Measurements from ENCODE around the gene VAV2. TPM values are rescaled to one million over a fixed set of nuclear protein-coding genes. Genes with fewer than 3 reads are reported as not detected.

Gene VAV2
- total and polyA plus RNA-seq, 4 donors: 4.9 to 26.4 (median 17.0) TPM

DNA sequence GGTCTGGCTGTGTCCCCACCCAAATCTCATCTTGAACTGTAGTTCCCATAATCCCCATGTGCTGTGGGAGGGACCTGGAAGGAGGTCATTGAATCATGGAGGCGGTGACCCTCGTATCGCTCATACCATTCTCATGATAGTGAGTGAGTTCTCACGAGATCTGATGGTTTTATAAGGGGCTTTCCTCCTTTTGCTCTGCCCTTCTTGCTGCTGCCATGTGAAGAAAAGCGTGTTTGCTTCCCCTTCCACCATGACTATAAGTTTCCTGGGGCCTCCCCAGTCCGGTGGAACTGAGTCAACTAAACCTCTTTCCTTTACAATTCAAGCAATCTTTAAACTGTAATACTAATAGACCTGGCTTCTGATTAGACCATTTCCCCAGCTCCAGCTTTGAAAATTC is 161.8 kb downstream of the VAV2 start (continued):
- TF ChIP-seq, protein P1, sequence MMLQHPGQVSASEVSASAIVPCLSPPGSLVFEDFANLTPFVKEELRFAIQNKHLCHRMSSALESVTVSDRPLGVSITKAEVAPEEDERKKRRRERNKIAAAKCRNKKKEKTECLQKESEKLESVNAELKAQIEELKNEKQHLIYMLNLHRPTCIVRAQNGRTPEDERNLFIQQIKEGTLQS (IDR thresholded peaks at IDR 0.05): no peak
- TF ChIP-seq SP1 (IDR thresholded peaks at IDR 0.05): no peak
- no peak for TF ChIP-seq FOXA2 (IDR thresholded peaks at IDR 0.05)
- TF ChIP-seq, protein P2, sequence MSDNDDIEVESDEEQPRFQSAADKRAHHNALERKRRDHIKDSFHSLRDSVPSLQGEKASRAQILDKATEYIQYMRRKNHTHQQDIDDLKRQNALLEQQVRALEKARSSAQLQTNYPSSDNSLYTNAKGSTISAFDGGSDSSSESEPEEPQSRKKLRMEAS (IDR thresholded peaks at IDR 0.05): no peak
- no peak for TF ChIP-seq HNF4A (conservative IDR thresholded peaks at IDR 0.05)
- TF ChIP-seq RAD21 (IDR thresholded peaks at IDR 0.05): no peak

DNA sequence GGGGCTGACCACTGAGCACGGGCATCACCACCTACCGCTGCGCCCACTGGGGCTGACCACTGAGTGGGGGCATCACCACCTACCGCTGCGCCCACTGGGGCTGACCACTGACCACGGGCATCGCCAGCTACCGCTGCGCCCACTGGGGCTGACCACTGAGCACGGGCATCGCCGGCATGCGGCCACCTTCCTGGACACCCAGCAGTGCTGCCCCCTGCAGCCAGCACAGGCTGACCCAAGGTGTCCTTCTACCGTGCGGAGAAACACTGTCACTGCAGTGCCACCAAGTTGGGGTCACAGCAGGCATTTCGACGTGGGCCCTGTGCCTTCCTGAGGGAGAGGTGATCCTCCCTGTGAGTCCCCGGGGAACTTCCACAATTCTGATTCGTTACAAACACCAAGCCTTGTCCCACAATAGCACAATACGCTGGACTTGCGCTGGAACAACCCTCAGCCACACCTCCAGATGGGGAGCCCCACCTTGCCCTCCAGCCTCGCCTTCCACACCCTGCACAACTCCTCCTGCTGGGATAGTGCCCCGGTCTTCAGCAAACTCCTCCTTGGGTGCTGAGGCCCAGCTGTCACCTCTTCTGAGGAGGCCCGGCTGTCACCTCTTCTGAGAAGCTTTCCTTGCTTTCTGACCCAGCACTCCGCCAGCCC is 163.7 kb downstream of the VAV2 start:
- H3K9me3 ChIP-seq (ENCODE audit: control insufficient read depth in 4 of 4, low read length in 3 of 4): no peaks in the 10 kb centered on the region
- no peaks in the 10 kb centered on the region for H3K4me1 ChIP-seq (ENCODE audit: control insufficient read depth in 4 of 4, insufficient read depth in 4 of 4, low read length in 3 of 4)
- H3K9ac ChIP-seq (ENCODE audit: low read depth in 1 of 2, low read length in 2 of 2): no peak overlapping the region
- DNase-seq (ENCODE audit: low spot score): no peak
- WGBS: 93% methylated on average over 21 of the region's 25 CpGs
- peaks cover 0 to 21% (median 7%) of the 10 kb centered on the region in 4 donors for H3K36me3 ChIP-seq (ENCODE audit: control insufficient read depth in 4 of 4, insufficient read depth in 3 of 4, low read depth in 1 of 4, low read length in 3 of 4)
- TF ChIP-seq, protein P3, sequence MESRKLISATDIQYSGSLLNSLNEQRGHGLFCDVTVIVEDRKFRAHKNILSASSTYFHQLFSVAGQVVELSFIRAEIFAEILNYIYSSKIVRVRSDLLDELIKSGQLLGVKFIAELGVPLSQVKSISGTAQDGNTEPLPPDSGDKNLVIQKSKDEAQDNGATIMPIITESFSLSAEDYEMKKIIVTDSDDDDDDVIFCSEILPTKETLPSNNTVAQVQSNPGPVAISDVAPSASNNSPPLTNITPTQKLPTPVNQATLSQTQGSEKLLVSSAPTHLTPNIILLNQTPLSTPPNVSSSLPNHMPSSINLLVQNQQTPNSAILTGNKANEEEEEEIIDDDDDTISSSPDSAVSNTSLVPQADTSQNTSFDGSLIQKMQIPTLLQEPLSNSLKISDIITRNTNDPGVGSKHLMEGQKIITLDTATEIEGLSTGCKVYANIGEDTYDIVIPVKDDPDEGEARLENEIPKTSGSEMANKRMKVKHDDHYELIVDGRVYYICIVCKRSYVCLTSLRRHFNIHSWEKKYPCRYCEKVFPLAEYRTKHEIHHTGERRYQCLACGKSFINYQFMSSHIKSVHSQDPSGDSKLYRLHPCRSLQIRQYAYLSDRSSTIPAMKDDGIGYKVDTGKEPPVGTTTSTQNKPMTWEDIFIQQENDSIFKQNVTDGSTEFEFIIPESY (IDR thresholded peaks at IDR 0.05): no peak
- TF ChIP-seq HNF4A (conservative IDR thresholded peaks at IDR 0.05): no peak
- no peak overlapping the region for H3K27ac ChIP-seq (ENCODE audit: low read depth in 1 of 2, low read length in 2 of 2)
- H3K4me3 ChIP-seq (ENCODE audit: low read depth in 1 of 3, low read length in 3 of 3): no peak overlapping the region
- no peaks in the 10 kb centered on the region for H3K27me3 ChIP-seq (ENCODE audit: control insufficient read depth in 4 of 4, insufficient read depth in 4 of 4, low read length in 3 of 4)

DNA sequence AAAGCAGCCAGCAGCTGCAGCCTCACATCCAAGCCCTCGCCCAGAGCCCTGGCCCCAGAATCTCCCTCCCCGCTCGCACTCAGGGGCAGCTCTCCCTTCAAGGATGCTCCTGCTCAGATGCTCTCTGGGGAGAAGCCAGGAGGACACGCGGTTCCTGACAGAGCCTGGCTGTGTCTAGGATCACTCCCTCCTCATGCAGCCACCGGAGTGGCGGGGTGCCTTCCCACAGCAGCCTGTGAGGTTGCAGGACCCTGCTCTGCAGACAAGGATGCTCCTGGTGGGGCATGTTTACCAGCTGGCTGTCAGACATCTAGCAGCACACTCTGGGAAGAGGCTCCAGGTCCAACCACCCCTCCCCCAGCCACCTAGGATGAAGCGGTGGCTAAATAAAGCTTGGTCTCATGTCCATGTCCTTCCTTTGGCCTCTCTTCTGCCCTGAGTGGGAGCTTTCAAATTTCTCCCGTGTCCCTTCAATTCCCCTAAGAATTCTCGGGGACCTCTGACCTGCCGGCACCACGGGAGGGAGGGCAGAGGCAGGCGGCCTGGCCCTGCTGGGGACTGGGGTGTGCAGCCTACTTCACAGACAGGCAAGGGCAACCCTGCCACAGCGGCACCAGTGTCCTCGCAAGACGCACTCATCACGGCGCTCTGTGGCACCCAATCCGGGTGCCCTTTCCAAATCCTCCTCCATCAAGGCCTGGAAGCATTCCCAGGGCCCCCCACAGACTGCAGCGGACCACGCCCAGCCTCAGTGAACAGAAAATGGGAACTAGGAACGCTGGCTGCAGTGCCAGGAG is 165.6 kb downstream of the VAV2 start:
- Histone ChIP-seq H3K27ac (ENCODE audit: low read depth in 1 of 2, low read length in 2 of 2) (no peak overlapping the region), H3K4me1 (ENCODE audit: control insufficient read depth in 4 of 4, insufficient read depth in 4 of 4, low read length in 3 of 4) (no peaks in the 10 kb centered on the region), H3K9me3 (ENCODE audit: control insufficient read depth in 4 of 4, low read length in 3 of 4) (no peaks in the 10 kb centered on the region), H3K36me3 (ENCODE audit: control insufficient read depth in 4 of 4, insufficient read depth in 3 of 4, low read depth in 1 of 4, low read length in 3 of 4) (peaks cover 0 to 15% (median 11%) of the 10 kb centered on the region in 4 donors), H3K27me3 (ENCODE audit: control insufficient read depth in 4 of 4, insufficient read depth in 4 of 4, low read length in 3 of 4) (no peaks in the 10 kb centered on the region), H3K9ac (ENCODE audit: low read depth in 1 of 2, low read length in 2 of 2) (no peak overlapping the region), H3K4me3 (ENCODE audit: low read depth in 1 of 3, low read length in 3 of 3) (no peak overlapping the region)
- TF ChIP-seq GABPA (IDR thresholded peaks at IDR 0.05 in 1 of 2, conservative IDR thresholded peaks at IDR 0.05 in 1 of 2) (no peak), FOXA2 (IDR thresholded peaks at IDR 0.05) (no peak), RXRA (IDR thresholded peaks at IDR 0.05) (no peak), YY1 (IDR thresholded peaks at IDR 0.05) (no peak), EGR1 (IDR thresholded peaks at IDR 0.05; ENCODE audit: low read depth in 2 of 2) (no peak), FOXA1 (IDR thresholded peaks at IDR 0.05) (no peak), HNF4A (conservative IDR thresholded peaks at IDR 0.05) (no peak), RAD21 (IDR thresholded peaks at IDR 0.05) (no peak)
- TF ChIP-seq, protein P4, sequence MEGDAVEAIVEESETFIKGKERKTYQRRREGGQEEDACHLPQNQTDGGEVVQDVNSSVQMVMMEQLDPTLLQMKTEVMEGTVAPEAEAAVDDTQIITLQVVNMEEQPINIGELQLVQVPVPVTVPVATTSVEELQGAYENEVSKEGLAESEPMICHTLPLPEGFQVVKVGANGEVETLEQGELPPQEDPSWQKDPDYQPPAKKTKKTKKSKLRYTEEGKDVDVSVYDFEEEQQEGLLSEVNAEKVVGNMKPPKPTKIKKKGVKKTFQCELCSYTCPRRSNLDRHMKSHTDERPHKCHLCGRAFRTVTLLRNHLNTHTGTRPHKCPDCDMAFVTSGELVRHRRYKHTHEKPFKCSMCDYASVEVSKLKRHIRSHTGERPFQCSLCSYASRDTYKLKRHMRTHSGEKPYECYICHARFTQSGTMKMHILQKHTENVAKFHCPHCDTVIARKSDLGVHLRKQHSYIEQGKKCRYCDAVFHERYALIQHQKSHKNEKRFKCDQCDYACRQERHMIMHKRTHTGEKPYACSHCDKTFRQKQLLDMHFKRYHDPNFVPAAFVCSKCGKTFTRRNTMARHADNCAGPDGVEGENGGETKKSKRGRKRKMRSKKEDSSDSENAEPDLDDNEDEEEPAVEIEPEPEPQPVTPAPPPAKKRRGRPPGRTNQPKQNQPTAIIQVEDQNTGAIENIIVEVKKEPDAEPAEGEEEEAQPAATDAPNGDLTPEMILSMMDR (IDR thresholded peaks at IDR 0.05; ENCODE audit: low read depth, low read length, missing input control): no peak
- TF ChIP-seq, protein P1 (IDR thresholded peaks at IDR 0.05): no peak
- TF ChIP-seq, protein P5, sequence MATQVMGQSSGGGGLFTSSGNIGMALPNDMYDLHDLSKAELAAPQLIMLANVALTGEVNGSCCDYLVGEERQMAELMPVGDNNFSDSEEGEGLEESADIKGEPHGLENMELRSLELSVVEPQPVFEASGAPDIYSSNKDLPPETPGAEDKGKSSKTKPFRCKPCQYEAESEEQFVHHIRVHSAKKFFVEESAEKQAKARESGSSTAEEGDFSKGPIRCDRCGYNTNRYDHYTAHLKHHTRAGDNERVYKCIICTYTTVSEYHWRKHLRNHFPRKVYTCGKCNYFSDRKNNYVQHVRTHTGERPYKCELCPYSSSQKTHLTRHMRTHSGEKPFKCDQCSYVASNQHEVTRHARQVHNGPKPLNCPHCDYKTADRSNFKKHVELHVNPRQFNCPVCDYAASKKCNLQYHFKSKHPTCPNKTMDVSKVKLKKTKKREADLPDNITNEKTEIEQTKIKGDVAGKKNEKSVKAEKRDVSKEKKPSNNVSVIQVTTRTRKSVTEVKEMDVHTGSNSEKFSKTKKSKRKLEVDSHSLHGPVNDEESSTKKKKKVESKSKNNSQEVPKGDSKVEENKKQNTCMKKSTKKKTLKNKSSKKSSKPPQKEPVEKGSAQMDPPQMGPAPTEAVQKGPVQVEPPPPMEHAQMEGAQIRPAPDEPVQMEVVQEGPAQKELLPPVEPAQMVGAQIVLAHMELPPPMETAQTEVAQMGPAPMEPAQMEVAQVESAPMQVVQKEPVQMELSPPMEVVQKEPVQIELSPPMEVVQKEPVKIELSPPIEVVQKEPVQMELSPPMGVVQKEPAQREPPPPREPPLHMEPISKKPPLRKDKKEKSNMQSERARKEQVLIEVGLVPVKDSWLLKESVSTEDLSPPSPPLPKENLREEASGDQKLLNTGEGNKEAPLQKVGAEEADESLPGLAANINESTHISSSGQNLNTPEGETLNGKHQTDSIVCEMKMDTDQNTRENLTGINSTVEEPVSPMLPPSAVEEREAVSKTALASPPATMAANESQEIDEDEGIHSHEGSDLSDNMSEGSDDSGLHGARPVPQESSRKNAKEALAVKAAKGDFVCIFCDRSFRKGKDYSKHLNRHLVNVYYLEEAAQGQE (IDR thresholded peaks at IDR 0.05): no peak
- WGBS: 92% methylated on average over 22 of the region's 22 CpGs
- no peak for DNase-seq (ENCODE audit: low spot score)
